ENCODE measurements around the gene PXDN. TPM values are rescaled to one million over a fixed set of nuclear protein-coding genes. Genes with fewer than 3 reads are reported as not detected.
"Not testable (repeated sequence)": the region's sequence is repeated elsewhere in the genome, so short reads cannot be mapped to it uniquely, and the experiment has no call there.

Gene PXDN
- total RNA-seq, 8 experiments from 2014 or later = 0.46 to 80.9 (median 45.0) TPM

GRCh38 chr2:1717113-1717512, 27.2 kb downstream of the PXDN start:
- peak in 5 of 8 experiments; percentile 24 to 49 (median 38) for ATAC-seq (replicated peaks in 6 of 8)
- in situ Hi-C loops (cut with MboI; ENCODE audit: low pct_unique_long_range_greater_than_20kb in 2 of 9, low sequenced_read_pairs in 9 of 9, unreplicated experiment in 9 of 9) = no loop called here
- no peak overlapping the region for H3K4me3 ChIP-seq
- 16 to 81% (median 46%) methylated on average over 1 to 7 of the region's 9 CpGs; no CpG with 5 or more reads in 2 of the 10 experiments for WGBS, 10 experiments
- peaks cover 41 to 43% of the 10 kb centered on the region in 2 donors for H3K4me1 ChIP-seq (replicated peaks in 1 of 2)
- no peak overlapping the region for H3K27ac ChIP-seq

GRCh38 chr2:1716441-1716840, 27.9 kb downstream of the PXDN start:
- 50 to 100% (median 99%) methylated on average over 1 to 9 of the region's 9 CpGs; no CpG with 5 or more reads in 6 of the 10 experiments for WGBS, 10 experiments
- peaks cover 35 to 43% of the 10 kb centered on the region in 2 donors for H3K4me1 ChIP-seq (replicated peaks in 1 of 2)
- H3K4me3 ChIP-seq = no peak overlapping the region
- in situ Hi-C loops (cut with MboI; ENCODE audit: low pct_unique_long_range_greater_than_20kb in 2 of 9, low sequenced_read_pairs in 9 of 9, unreplicated experiment in 9 of 9) = no loop called here
- no peak for ATAC-seq (replicated peaks in 6 of 8)
- no peak overlapping the region for H3K27ac ChIP-seq

GRCh38 chr2:1716014-1716305, 28.4 kb downstream of the PXDN start:
- ATAC-seq (replicated peaks in 6 of 8); H3K27ac ChIP-seq; H3K4me3 ChIP-seq; in situ Hi-C loops (cut with MboI; ENCODE audit: low pct_unique_long_range_greater_than_20kb in 2 of 9, low sequenced_read_pairs in 9 of 9, unreplicated experiment in 9 of 9): not testable (repeated sequence)
- 40 to 100% (median 100%) methylated on average over 1 to 2 of the region's 2 CpGs; no CpG with 5 or more reads in 7 of the 10 experiments for WGBS, 10 experiments
- H3K4me1 ChIP-seq (replicated peaks in 1 of 2) = peaks cover 30 to 39% of the 10 kb centered on the region in 2 donors

DNA sequence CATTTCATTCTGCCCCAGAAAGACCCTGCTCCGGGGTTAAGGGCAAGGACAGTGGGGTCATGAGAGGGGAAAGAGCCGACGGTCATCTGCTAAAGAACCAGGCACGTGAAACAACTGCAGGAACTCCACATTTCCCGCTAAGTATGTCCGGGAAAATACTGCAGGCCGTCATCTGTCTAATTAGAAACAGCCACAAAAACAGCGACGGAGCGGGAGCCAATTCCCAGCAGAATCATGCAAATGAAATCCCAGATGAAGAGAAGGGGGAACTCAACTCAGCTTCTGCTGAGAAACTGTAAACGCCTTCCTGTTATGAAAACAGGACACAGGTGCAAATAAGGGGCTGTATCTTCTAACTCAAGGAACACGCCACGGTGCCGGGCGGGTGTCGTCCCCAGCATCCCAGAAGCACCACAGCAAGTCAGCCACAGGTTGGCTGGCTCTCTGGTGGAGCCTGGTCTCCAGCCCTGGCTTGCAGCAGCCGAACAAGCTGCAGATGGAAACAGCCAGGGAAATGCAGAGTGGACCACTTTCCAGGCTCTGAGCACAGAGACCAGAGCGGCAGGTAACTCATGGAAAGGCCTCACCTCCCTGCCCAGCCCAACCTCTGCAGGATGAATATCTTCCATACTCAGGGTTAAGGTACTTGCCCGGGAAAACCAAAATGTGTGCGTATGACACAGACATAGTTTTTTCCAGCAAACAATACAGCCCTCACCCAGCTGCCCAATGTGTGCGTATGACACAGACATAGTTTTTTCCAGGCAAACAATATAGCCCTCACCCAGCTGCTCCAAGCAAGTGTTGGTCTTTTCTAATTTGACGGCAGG, 28.9 kb downstream of the PXDN start:
- Histone ChIP-seq H3K4me3 (no peak overlapping the region), H3K4me1 (replicated peaks in 1 of 2) (peaks cover 29 to 38% of the 10 kb centered on the region in 2 donors), H3K27ac (no peak overlapping the region)
- in situ Hi-C loops (cut with MboI; ENCODE audit: low pct_unique_long_range_greater_than_20kb in 2 of 9, low sequenced_read_pairs in 9 of 9, unreplicated experiment in 9 of 9) = no loop called here
- peak in 2 of 8 experiments; percentile 17 to 67 for ATAC-seq (replicated peaks in 6 of 8)
- 17 to 83% (median 61%) methylated on average over 1 to 21 of the region's 22 CpGs; no CpG with 5 or more reads in 3 of the 10 experiments for WGBS, 10 experiments

- Histone ChIP-seq H3K4me1 (replicated peaks in 1 of 2) (peaks cover 29 to 38% of the 10 kb centered on the region in 2 donors), H3K27ac (no peak overlapping the region), H3K4me3 (no peak overlapping the region)
- no peak for ATAC-seq (replicated peaks in 6 of 8)
- 20 to 100% (median 96%) methylated on average over 1 to 13 of the region's 17 CpGs; no CpG with 5 or more reads in 1 of the 10 experiments for WGBS, 10 experiments
- in situ Hi-C loops (cut with MboI; ENCODE audit: low pct_unique_long_range_greater_than_20kb in 2 of 9, low sequenced_read_pairs in 9 of 9, unreplicated experiment in 9 of 9) = no loop called here
Observed at GRCh38 chr2:1714291-1715064, 29.8 kb downstream of the PXDN start.

GRCh38 chr2:1713839-1714236, 30.5 kb downstream of the PXDN start:
- 84 to 100% (median 93%) methylated on average over 1 to 6 of the region's 10 CpGs; no CpG with 5 or more reads in 3 of the 10 experiments for WGBS, 10 experiments
- in situ Hi-C loops (cut with MboI; ENCODE audit: low pct_unique_long_range_greater_than_20kb in 2 of 9, low sequenced_read_pairs in 9 of 9, unreplicated experiment in 9 of 9) = no loop called here
- no peak overlapping the region for H3K4me3 ChIP-seq

GRCh38 chr2:1713142-1713838, 31.0 kb downstream of the PXDN start:
- no peak overlapping the region for H3K4me3 ChIP-seq
- 32 to 100% (median 43%) methylated on average over 1 to 5 of the region's 22 CpGs; no CpG with 5 or more reads in 5 of the 10 experiments for WGBS, 10 experiments
- ATAC-seq (replicated peaks in 6 of 8) = peak in 4 of 8 experiments; percentile 49 to 74 (median 59)
- peaks cover 31 to 39% of the 10 kb centered on the region in 2 donors for H3K4me1 ChIP-seq (replicated peaks in 1 of 2)
- no peak overlapping the region for H3K27ac ChIP-seq
- in situ Hi-C loops (cut with MboI; ENCODE audit: low pct_unique_long_range_greater_than_20kb in 2 of 9, low sequenced_read_pairs in 9 of 9, unreplicated experiment in 9 of 9) = no loop called here

More at GRCh38 chr2:1713839-1714236, 30.5 kb downstream of the PXDN start:
- Histone ChIP-seq H3K27ac (no peak overlapping the region), H3K4me1 (replicated peaks in 1 of 2) (peaks cover 29 to 38% of the 10 kb centered on the region in 2 donors)
- ATAC-seq (replicated peaks in 6 of 8) = no peak

DNA sequence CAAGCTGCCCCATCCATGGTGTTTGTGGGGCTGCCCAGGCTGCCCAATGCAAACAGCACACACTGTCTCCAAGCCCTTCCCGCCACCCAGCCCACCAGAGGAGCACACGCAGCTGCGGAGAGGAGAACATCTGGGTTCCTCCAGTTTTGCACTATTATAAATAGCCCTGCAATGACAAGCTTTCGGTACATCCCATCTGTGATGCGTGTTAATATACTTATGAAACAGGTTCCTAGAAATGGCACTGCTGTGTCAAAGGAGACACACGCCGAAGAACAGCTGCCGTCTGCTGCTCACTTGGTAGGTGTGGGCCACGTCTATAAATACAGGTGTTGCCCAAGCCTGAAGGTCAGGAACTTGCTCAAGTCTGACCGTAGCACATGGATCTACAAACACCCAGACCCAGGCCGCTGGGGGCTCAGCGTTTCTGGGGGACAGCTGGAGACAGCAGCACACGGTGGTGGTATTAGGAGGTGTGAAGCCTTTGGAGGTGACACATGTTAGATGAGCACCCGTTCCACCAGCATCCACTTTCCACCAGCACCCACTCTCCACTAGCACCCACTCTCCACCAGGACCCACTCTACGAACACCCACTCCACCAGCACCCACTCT, 34.3 kb downstream of the PXDN start:
- WGBS, 10 experiments = 89 to 100% (median 96%) methylated on average over 1 to 9 of the region's 15 CpGs; no CpG with 5 or more reads in 3 of the 10 experiments
- in situ Hi-C loops (cut with MboI; ENCODE audit: low pct_unique_long_range_greater_than_20kb in 2 of 9, low sequenced_read_pairs in 9 of 9, unreplicated experiment in 9 of 9) = no loop called here
- Histone ChIP-seq H3K4me1 (replicated peaks in 1 of 2) (peaks cover 35 to 41% of the 10 kb centered on the region in 2 donors), H3K27ac (no peak overlapping the region), H3K4me3 (no peak overlapping the region)
- no peak for ATAC-seq (replicated peaks in 6 of 8)

GRCh38 chr2:1709335-1709605, 35.0 kb downstream of the PXDN start:
- in situ Hi-C loops (cut with MboI; ENCODE audit: low pct_unique_long_range_greater_than_20kb in 2 of 9, low sequenced_read_pairs in 9 of 9, unreplicated experiment in 9 of 9) = no loop called here
- Histone ChIP-seq H3K27ac (no peak overlapping the region), H3K4me1 (replicated peaks in 1 of 2) (peaks cover 33% of the 10 kb centered on the region in 2 donors), H3K4me3 (no peak overlapping the region)
- 10 to 60% (median 36%) methylated on average over 1 to 3 of the region's 8 CpGs; no CpG with 5 or more reads in 6 of the 10 experiments for WGBS, 10 experiments
- ATAC-seq (replicated peaks in 6 of 8) = no peak

DNA sequence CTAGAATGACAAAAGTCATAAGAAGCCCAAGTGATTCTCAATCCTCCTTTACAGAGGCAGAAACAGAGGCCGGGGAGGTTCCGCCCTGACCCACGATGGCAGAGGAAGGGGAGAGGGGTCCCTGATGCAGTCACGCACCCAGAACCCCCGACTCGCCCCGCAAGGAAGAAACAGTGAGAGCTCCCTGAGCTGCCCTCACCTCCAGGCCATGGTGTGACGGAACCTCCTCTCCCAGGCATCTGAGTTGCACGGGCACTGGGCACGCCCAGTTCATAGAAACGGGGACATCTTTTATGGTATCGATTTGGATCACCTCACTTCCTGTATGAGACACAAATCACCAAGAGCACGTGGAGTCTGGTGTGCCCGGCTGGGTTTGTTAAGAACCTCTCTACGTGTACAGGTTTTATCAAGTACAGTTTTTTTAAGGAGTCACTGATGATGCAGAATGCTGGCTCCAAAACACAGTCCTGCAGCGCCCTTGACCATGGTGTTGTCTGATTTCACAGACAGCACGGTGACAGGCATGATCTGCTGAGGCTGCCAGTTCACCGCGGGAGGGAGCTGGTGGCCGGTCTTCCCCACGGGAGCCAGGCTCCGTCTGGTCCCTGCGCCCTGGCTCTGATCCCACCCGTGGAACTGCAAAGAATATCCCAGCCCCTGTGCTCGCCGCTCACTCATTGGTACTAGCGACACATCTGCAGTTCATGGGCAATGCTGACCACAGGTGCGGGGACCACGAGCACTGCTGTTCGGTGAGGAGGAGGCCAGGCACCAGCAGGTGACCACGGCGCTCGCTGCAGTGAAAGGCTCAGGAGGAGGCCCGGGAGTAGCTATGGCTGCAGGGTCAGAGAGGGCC, 35.6 kb downstream of the PXDN start:
- Histone ChIP-seq H3K4me3 (no peak overlapping the region), H3K4me1 (replicated peaks in 1 of 2) (peaks cover 27 to 30% of the 10 kb centered on the region in 2 donors), H3K27ac (no peak overlapping the region)
- no peak for ATAC-seq (replicated peaks in 6 of 8)
- in situ Hi-C loops (cut with MboI; ENCODE audit: low pct_unique_long_range_greater_than_20kb in 2 of 9, low sequenced_read_pairs in 9 of 9, unreplicated experiment in 9 of 9) = no loop called here
- WGBS, 10 experiments = 68 to 100% (median 74%) methylated on average over 5 to 20 of the region's 34 CpGs; no CpG with 5 or more reads in 1 of the 10 experiments

DNA sequence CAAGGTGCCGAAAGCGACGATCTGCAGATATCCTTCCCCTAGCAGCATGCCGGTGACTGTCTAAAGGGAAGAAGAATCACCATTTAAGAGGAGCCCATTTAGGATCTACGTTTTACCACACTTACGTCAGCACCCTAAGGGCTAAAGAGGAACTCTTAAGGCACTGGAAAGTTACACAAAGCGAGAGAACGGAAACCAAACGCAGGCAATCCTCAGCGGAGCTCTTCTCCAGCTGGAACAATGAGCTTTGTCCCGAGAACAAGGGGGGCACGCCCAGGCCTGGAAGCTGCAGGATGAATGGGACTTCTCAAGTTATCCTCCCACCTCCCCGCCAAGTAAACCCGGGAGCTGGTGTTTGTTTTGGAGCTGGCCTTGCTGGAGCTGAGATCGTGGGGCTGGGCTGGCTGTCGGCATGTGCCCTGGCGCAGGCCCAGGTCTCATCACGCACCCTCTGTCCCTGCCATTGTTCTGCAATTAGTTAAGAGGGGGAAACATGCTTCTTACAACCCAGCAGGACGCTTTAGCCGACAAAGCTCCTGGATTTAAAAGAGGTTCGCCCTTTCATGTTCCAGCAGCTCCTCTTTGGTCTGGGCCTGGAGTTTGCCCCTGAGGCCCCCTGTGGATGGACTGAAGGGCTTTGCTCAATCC, 36.4 kb downstream of the PXDN start:
- WGBS, 10 experiments = 0 to 23% (median 11%) methylated on average over 2 to 12 of the region's 21 CpGs; no CpG with 5 or more reads in 2 of the 10 experiments
- in situ Hi-C loops (cut with MboI; ENCODE audit: low pct_unique_long_range_greater_than_20kb in 2 of 9, low sequenced_read_pairs in 9 of 9, unreplicated experiment in 9 of 9) = no loop called here
- no peak overlapping the region for H3K27ac ChIP-seq
- peaks cover 19 to 24% of the 10 kb centered on the region in 2 donors for H3K4me1 ChIP-seq (replicated peaks in 1 of 2)
- ATAC-seq (replicated peaks in 6 of 8) = peak in 7 of 8 experiments; percentile 45 to 74 (median 69)
- H3K4me3 ChIP-seq = no peak overlapping the region
